RCC 7860 (cell line): Measurements from ENCODE around the gene UBE2L3.
"Not testable (repeated sequence)": the region's sequence is repeated elsewhere in the genome, so short reads cannot be mapped to it uniquely, and the experiment has no call there.

Experiments used
- DNase-seq: peaks from one replicate; pipeline ENCODE4 v3.0.0-alpha.2; 2015; ENCODE audit warnings: low spot score
- FAIRE-seq: peaks from 2 replicates; lab custom pipeline; 2012; peaks lifted over from hg19 to GRCh38; lab: Jason Lieb, UNC

UBE2L3 gene

DNA sequence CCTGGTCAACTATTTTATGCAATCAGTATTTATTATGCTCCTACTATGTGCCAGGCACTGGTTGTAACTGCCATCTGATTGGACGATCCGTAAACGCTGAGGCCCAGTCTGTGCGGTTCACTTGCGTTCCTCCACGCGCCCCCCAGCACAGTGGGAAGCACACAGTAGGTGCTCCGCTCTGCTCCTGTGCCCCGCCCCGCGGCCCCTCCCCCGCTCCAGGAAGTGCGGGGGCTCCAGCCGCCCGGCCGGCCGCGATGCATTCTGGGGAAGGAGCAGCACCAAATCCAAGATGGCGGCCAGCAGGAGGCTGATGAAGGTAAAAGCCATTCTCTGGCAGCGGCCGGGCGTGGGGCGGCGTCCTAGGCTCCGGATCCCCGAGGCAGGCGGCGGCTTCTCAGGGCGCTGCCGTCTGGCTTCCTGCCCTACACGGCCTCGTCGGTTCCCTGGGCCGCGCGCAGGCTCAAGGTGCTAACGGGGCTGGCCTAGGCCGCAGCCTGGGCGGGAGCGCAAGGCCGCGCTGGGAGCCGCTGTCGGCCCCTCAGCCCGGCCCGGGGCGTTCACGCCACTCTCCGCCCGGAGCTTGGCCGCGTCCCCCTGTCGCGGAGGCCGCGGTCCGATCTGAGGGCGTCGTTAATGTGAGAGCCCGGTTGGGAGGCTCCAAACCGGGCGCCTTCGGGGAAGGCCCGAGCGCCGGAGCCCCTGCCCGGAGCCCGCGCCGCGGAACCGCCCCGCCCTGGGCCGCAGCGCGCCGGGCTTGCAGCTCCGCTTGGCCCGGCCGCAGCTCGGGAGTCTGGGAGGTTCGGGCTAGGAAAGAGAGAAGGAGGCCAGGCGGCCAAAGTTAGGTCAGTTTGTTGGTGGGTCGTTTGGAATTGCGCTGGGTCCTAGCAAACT, at the start of gene UBE2L3:
TSS of gene UBE2L3 (plus strand) at position 259 of the 891 bp plus-strand sequence. CDS start at position 290, 31 bp downstream.
- no peak for FAIRE-seq

DNA sequence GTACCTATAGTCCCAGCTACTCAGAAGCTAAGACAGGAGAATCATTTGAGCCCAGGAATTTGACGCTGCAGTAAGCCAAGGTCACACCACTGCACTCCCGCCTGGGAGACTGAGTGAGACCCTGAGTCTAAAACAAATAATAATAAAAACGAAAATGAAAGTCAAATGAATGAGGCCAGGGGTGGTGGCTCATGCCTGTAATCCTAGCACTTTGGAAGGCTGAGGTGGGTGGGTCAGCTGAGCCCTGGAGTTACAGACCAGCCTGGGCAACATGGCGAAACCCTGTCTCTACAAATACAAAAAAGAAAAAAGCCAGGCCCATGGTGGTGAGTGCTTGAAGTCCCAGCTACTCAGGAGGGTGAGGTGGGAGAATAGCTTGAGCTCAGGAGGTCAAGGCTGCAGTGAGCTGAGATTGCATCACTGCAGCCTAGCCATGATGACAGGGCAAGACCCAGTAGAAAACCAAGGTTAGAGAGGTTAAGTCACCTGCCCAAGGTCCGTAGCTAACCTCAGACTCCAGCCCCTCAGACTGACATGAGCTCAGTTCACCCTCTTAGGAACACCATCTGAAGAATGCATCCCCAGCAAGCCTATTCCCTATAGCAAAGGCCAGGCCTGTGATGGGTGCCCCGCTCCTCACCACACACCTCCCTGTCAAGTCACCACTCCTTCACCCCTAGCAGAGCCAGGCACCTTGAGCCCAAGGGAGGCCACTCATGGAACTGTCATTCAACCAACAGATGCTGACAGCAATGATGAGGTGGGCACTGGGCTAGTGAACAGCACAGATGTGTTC, 40.6 kb upstream of the UBE2L3 start:
- DNase-seq, FAIRE-seq: not testable (repeated sequence)

More for the DNA sequence above, at the start of gene UBE2L3:
- peak; percentile 50 for DNase-seq

DNA sequence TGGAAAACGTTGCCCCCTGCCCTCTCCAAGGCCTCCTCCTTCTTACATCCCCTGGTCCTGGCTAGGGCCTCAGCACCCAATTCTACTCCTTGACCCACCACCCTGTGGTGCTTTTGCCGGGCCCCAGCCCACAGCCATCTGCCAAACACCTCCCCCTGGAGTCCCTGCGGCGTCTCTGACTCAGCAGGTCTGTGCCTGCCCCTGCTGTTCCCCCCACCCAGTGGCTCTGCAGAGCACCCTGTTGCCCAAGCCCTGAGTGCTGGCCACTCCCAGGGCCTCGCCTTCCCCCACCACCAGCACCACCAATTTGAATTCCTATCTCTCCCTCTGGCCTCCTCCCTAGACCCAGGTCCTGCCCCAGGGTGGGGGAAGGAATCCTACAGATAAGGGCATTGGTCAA, 36.0 kb upstream of the UBE2L3 start:
- not testable (repeated sequence) for DNase-seq, FAIRE-seq

DNA sequence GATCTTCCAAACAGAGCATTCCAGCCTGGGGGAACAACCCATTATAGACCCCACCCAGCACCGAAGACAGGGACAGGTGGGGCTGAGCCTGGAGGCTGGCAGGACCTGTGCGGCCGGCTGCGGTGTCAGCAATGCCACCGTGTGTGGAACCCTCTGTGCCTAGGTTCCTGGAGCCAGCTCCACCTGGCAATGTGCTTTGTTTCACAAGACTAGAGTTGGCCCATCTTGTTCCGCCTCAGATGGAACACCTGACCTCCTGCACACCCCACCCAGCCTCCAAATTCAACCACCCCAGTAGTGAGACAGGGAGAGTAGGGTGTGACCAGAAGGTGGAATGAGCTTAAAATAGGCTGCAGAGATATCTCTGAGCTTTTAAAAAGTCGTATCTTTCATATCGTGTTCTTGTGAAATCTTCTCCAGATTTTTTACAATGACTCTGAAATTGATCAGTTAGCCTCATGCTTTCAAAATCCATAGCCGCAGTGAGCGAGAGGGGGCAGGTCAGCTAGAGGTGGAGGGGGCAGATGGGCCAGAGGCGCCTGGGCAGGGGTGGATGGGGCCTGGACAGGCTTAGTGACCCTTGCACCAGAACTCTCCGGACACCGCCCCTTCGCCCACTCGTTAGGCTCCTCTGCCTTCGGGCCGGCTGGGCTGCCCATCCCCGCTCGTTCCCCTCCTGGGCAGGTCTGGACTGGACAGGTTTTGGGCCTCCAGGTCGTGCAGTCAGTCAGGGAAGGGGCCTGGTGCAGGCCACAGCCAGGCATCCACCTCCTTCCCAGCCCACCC, 34.5 kb upstream of the UBE2L3 start:
- not testable (repeated sequence) for DNase-seq, FAIRE-seq

DNA sequence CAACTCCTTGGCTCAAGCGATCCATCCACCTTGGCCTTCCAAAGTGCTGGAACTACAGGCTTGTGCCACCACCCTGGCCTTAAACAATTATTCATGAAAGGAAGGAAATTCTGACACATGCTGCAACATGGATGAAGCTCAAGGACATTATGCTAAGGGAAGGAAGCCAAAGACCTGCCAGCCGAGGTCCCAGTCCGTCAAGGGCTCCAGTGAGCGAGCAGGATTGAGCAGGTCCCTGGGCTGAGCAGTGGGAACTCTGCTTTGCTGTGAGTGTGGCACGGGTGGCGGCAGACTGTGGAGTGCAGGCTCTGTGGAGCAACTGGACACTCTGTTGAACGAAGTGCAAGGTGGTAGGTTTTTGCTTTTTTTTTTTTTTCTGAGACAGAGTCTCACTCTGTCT, 27.7 kb upstream of the UBE2L3 start:
- not testable (repeated sequence) for DNase-seq, FAIRE-seq

DNA sequence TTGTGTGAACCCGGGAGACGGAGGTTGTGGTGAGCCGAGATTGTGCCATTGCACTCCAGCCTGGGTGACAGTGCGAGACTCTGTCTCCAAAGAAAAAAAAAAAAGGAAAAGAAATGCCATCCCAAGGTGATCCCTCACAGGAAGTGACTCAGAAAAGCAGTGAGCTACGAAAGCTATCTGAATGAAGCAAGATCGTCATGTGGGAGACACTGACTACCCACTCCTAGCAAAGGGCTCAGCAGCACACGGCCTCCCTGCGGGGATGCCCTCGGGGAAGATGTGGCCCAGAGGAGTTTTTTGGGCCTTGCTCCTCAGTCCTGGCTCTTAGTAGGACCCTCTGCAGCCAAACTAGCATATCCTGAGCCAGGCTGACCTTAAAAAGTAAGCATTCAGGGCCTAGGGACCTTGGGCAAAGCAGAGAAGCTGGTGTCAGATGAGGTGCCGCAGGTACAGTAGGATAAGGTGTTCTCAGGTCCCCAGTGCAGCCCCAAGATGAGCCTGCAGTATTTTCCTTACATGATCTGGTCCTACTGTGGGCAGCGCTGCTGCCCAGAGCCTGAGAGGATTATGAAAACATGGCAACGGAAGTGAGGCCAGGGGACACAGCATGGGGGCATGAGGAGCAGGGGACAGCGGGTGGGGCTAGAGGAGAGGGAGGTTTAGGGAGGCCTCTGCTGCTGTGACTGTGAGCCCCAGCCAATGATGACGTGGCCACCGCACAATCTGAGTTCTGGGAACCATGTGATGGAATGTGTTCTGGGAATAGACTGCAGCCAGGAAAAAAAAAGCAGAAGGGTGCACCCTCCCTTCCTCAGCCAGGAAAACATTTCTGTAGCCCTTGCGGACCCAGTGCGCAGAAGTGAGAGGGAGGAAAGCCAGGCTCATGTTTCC, 22.8 kb upstream of the UBE2L3 start:
- not testable (repeated sequence) for DNase-seq, FAIRE-seq

DNA sequence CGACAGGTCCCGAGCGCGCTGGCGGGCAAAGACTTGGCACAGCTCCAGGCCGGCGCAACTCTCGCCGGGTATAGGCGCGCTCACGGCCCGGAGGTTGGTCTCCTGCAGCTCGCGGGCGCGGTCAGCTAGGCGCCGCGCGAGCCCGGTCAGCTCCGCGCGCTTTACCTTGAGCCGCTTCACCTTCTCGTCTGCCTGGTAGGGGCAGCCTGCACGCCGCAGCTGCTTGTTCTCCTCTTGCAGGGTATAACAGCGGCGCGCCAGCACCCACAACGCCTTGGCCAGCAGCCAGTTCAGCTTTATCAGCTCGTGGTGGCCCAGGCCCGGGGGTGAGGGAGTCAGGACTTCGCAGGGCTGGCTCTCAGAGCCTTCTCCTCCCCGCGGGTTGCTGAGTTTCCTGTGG, 18.0 kb upstream of the UBE2L3 start:
- FAIRE-seq, DNase-seq: not testable (repeated sequence)

DNA sequence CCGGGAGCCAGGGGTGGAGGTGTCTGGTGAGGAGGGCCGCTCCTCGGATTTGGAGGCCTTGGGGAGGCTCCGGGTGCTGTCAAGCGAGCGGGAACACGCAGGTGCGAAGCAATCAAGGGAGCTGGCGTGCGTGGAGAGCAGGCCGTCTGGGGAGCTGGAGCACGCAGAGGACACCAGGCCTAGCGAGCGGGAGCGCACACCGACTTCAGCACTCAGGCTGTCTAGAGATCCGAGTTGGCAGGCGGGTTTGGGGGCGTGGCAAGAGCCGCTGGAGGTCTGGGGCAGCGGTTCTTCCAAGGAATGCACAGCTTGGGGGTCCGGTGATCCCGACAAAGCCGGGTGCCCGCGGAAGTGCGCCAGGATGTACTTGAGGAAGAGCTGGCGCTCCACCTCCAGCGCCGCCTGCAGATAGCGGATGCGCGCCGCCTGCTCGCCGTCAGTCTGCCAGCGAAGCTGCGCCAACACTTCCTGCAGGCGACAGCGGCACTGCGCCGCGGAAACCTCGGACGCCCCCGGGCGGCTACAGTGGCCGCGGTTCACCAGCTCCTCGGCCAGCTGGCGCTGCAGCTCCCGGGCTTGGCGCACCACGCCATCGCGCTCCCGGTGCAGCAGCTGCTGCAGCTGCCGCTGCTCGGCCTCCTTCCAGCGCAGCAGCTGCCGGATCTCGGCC, 17.4 kb upstream of the UBE2L3 start:
- not testable (repeated sequence) for FAIRE-seq, DNase-seq

DNA sequence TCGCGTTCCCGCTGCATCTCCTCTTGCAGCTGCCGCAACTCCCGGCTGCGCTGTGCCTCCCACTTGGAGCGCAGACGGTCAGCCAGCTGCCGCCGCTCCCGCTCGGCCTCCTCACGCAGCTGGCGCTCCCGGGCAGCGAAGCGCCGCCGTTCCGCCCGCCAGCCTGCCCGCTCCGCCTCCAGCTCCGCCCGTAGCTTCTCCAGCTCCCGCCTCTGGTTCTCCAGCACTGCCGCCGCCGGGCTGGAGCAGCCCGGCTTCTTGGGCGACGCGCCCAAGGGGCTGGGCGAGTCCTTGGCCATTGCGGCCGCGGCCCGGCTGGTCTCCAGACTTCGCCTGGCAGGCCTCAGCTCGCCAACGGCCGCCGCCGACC, 16.9 kb upstream of the UBE2L3 start:
- FAIRE-seq, DNase-seq: not testable (repeated sequence)

DNA sequence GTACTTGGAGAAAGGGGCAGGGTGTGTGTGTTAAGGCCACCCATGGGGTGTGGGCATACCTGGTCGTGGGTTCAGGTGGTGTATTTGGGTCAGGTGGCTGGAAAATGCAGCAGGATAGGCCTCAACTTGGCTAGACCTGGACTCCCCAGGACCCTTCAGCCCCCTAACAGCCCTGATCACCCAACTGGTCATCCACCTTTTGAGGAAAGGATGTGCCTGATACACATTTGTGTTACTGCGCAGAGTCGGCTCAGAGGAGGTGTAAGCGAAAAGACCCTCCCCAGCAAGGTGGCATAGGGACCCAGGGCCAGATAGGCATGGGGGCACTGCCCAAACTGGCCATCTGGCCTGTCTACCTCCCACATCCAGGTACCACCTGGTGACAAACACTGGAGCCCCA, 16.2 kb upstream of the UBE2L3 start, which contains the start of gene RIMBP3C:
TSS of gene RIMBP3C (minus strand) at position 101 of the 400 bp plus-strand sequence. CDS start 485 bp downstream, outside the sequence.
- not testable (repeated sequence) for DNase-seq, FAIRE-seq

DNA sequence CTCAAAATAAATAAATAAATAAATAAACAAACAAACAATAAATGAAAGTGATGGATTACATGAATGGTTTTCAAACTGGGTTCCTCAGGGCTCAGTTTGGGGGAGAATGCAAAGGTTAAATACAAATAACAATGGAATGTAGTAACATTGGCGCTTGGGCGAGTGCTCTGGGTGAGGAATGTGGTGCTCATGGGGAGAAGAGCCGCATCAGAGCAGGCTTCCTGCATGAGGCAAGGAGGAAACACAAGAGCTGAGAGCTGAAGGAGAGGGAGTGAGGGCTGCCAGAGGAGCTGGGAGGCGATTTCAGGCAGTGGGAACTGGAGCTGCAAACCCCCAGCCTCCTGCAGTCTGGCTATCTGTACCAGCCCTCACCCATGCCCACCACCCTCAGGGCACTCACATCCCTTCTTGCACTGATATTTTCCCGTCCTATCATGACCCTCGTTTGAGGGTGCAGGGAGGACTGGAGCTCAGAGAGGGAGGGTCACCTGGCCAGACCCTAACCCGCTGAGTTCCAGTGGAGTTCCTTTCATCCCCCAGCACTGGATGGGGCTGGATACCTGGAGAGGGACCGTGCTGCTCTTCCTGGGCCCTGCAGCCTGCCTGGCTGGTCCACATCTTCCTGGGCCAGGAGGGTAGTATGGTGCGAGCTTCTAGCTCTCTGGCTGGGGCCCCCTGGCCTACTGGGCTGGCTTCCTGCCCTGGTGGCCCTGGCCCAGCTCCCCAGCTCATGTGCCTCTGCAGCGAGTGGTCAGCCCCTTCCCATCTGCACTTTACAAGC, 8.0 kb upstream of the UBE2L3 start:
- not testable (repeated sequence) for FAIRE-seq, DNase-seq

DNA sequence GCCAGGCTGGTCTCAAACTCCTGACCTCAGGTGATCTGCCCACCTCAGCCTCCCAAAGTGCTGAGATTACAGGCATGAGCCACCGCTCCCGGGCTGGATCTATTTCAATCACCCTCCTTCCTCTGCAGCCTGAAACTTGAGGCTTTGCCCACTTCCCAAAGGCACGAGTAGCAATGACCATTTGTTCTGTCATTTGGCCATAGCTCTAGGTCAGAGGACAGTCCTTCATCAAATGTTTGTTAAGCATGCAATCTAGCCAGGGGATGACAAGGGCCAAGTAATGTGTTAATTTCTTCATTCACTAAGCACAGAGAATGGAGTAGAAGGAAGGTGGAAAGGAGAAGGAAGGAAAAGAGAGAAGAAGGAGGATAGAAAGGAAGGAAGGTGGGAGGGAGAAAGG, 6.9 kb upstream of the UBE2L3 start:
- FAIRE-seq, DNase-seq: not testable (repeated sequence)

DNA sequence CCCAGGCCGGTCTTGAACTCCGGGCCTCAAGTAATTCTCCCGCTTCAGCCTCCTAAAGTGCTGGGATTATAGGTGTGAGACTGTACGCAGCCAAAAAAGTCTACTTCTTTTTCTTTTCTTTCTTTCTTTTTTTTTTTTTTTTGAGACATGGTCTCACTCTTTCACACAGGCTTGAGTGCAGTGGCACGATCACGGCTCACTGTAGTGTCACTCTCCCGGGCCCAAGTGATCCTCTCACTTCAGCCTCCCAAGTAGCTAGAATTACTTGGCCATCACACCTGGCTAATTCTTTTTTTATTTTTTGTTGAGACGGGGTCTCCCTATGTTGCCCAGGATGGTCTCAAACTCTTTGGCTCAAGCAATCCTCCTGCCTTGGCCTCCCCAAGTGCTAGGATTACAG, 3.6 kb upstream of the UBE2L3 start:
- FAIRE-seq (no peak), DNase-seq (no peak)

DNA sequence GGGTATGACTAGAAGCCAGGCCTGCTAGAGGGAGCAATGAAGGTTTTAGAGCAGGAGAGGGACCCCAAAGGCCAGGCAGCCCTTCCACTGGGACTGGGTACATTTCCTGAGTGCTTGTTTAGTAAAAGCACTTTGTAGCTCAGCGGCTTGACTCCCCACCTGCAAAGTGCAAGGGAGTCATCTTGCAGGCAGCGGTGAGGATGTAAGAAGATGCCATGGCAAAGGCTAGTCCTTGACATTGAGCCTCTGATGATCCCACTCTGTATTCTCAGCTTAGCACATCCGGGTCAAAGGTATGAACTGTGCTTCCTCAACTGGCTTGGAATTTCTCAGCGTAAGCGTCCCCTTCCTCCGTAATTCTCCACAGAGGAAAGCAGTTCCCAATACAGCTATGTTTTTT, 3.1 kb upstream of the UBE2L3 start:
- no peak for FAIRE-seq
- DNase-seq = no peak

DNA sequence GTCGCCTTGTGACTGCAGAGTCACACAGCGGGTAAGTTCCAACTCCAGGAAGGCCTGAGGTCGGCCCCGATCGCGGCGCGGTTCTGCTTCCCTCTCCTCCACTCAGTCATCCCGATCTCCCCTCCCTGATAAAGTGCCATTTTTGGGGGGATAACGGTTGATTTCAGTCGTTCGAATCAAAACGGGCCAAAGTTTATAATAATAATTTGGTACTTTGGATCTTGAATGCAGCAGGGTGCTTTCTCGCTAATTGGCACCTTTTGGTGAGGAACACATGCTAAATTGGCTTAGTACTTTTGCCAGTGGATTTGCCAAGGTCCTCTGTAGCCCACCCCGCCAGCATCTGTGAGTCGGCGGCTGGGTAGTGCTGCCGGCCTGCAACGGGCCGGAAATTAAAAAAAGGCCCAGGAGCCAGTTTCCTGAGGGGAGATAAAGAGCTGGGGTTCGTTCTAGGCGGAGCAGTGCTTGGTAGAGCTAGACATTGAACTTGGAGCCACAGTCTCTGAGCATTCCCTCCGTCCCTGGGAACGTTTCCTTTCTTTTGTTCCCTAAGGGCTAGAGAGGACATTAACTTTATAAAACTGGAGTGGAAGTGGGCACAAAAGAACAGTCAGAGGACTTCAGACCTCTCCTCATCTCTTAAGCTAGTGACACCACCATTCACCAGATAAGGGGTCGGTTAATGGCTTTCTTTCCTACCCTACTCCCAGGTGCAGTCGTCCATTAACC, 997 bp downstream of the UBE2L3 start:
- FAIRE-seq = no peak
- DNase-seq = peak; percentile 22

DNA sequence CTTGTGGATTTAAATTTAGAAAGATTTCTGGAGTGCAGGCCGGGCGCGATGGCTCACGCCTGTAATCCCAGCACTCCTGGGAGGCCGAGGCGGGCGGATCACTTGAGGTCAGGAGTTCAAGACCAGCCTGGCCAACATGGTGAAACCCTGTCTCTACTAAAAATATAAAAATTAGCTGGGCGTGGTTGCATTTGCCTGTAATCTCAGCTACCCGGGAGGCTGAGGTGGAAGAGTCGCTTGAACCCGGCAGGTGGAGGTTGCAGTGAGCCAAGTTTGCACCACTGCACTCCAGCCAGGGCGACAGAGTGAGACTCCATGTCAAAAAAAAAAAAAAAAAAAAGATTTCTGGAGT, 1.5 kb downstream of the UBE2L3 start:
- not testable (repeated sequence) for FAIRE-seq, DNase-seq

DNA sequence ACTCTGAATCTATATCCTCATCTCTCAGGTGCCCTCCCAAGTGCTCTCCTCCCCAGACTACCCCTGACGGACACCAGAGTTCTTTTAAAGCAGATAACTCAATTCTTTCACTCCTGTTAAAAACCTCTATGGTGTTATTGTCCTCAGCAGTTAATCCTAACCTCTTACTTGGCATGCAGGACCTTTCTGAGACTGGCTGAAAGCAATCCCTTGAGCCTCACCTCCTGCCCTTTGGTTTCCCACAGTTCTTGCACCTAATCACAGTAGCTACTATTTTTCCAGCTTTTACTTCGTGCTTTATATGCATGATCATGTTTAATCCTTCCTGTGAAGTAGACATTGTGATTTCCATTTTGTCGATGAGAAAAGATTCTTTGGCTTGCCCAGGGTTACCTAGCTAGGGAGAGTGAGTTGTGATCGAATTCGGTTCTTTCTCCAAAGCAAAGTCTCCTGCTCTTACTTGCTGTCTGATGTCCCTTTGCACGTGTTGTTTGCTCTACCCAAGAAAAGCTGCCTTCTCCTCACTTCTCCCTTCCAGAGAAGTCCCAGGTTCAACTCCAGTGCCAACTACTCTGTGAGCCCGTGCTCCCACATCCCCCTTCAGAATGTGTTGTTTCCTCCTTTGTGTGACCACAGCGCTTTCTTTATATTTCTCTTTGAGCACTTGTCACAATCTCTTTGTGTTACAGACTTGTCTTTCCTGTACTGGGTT, 2.1 kb downstream of the UBE2L3 start:
- no peak for FAIRE-seq

More for the DNA sequence above, 2.1 kb downstream of the UBE2L3 start:
- no peak for DNase-seq
